Activated T-cell treated with anti-CD3 and anti-CD28 coated beads, Interleukin-2, amount 50 U/mL, for 72 hours (primary cell): ENCODE results near the gene C17orf100. TPM values are rescaled to one million over a fixed set of nuclear protein-coding genes. Genes with fewer than 3 reads are reported as not detected.

Experiments used
- ATAC-seq, 2 donors: fragments of 150-1000 bp; cut with Tn5 transposase; replicated peaks in 1 of 2; 2 replicates each; pipeline ENCODE4 v1.10.0; 2021; ENCODE audit warnings: moderate library complexity in 2 of 2, mild to moderate bottlenecking in 1 of 2
- DNase-seq, 2 donors: peaks; one replicate each; pipeline ENCODE4 v3.0.0; 2021 to 2022; ENCODE audit warnings: mixed read lengths in 1 of 2
- H3K27ac Mint-ChIP-seq: one replicate; pipeline ENCODE4 v1.8.0; 2022; ENCODE audit warnings: mild to moderate bottlenecking, moderate library complexity, mixed read lengths
- H3K27me3 Mint-ChIP-seq: one replicate; pipeline ENCODE4 v1.8.0; 2022; ENCODE audit warnings: low read depth, mixed read lengths
- H3K36me3 Mint-ChIP-seq, 2 donors: one replicate each; pipeline ENCODE4 v1.8.0; 2022; ENCODE audit warnings: mixed read lengths in 2 of 2, mild to moderate bottlenecking in 1 of 2; ENCODE audit not compliant: insufficient read depth in 2 of 2
- H3K4me1 Mint-ChIP-seq: one replicate; pipeline ENCODE4 v1.8.0; 2022; ENCODE audit warnings: low read depth, mixed read lengths
- H3K4me3 Mint-ChIP-seq, 2 donors: one replicate each; pipeline ENCODE4 v1.8.0; 2022; ENCODE audit warnings: mild to moderate bottlenecking in 2 of 2, mixed read lengths in 2 of 2, moderate library complexity in 2 of 2
- H3K9me3 Mint-ChIP-seq, 2 donors: one replicate each; pipeline ENCODE4 v1.8.0; 2022; ENCODE audit warnings: mixed read lengths in 2 of 2
- total RNA-seq, 2 donors: library from RNA; stranded (reverse); gene quantifications; one replicate each; pipeline ENCODE4 v1.2.3, GENCODE V29; 2022

C17orf100 gene
- total RNA-seq, 2 donors from 2014 or later, result 1.8 to 2.9 TPM

GRCh38 chr17:6667516-6667915, 16.0 kb downstream of the C17orf100 start:
- no peak for ATAC-seq
- peaks cover 0 to 2% of the 10 kb centered on the region in 2 donors for H3K36me3 Mint-ChIP-seq
- H3K27me3 Mint-ChIP-seq, result no peaks in the 10 kb centered on the region
- H3K27ac Mint-ChIP-seq, result no peak overlapping the region
- H3K9me3 Mint-ChIP-seq, result no peaks in the 10 kb centered on the region
- H3K4me1 Mint-ChIP-seq, result peaks cover 20% of the 10 kb centered on the region
- H3K4me3 Mint-ChIP-seq, result no peak overlapping the region
- no peak for DNase-seq

- Mint-ChIP-seq H3K9me3 (no peaks in the 10 kb centered on the region), H3K4me1 (peaks cover 20% of the 10 kb centered on the region), H3K27me3 (no peaks in the 10 kb centered on the region), H3K27ac (no peak overlapping the region), H3K36me3 (no peaks in the 10 kb centered on the region), H3K4me3 (no peak overlapping the region)
- no peak for ATAC-seq
- no peak for DNase-seq
Observed at GRCh38 chr17:6668219-6668618, 16.7 kb downstream of the C17orf100 start.

- Mint-ChIP-seq H3K27ac (no peak overlapping the region), H3K27me3 (no peaks in the 10 kb centered on the region), H3K4me3 (no peak overlapping the region), H3K36me3 (no peaks in the 10 kb centered on the region), H3K9me3 (no peaks in the 10 kb centered on the region), H3K4me1 (peaks cover 20% of the 10 kb centered on the region)
- ATAC-seq (no peak), DNase-seq (no peak)
Observed at GRCh38 chr17:6668727-6669425, 17.3 kb downstream of the C17orf100 start.

- ATAC-seq (peak in 1 of 2 donors; percentile 58), DNase-seq (no peak)
- Mint-ChIP-seq H3K27me3 (no peaks in the 10 kb centered on the region), H3K4me1 (peaks cover 20% of the 10 kb centered on the region), H3K36me3 (no peaks in the 10 kb centered on the region), H3K4me3 (no peak overlapping the region), H3K27ac (no peak overlapping the region), H3K9me3 (no peaks in the 10 kb centered on the region)
Observed at GRCh38 chr17:6669479-6670212, 18.1 kb downstream of the C17orf100 start.

- H3K4me3 Mint-ChIP-seq, result no peak overlapping the region
- no peak overlapping the region for H3K27ac Mint-ChIP-seq
- H3K36me3 Mint-ChIP-seq, result no peaks in the 10 kb centered on the region
- ATAC-seq (no peak), DNase-seq (no peak)
- peaks cover 20% of the 10 kb centered on the region for H3K4me1 Mint-ChIP-seq
- H3K27me3 Mint-ChIP-seq, result no peaks in the 10 kb centered on the region
- H3K9me3 Mint-ChIP-seq, result no peaks in the 10 kb centered on the region
Observed at GRCh38 chr17:6670571-6670970, 19.0 kb downstream of the C17orf100 start.

GRCh38 chr17:6670999-6671398, 19.4 kb downstream of the C17orf100 start:
- Mint-ChIP-seq H3K4me1 (peaks cover 20% of the 10 kb centered on the region), H3K27me3 (no peaks in the 10 kb centered on the region), H3K36me3 (no peaks in the 10 kb centered on the region), H3K4me3 (no peak overlapping the region), H3K27ac (no peak overlapping the region), H3K9me3 (no peaks in the 10 kb centered on the region)
- no peak for ATAC-seq
- DNase-seq, result no peak

GRCh38 chr17:6671431-6671830, 19.9 kb downstream of the C17orf100 start:
- Mint-ChIP-seq H3K4me1 (peaks cover 20% of the 10 kb centered on the region), H3K36me3 (no peaks in the 10 kb centered on the region), H3K27me3 (no peaks in the 10 kb centered on the region), H3K4me3 (no peak overlapping the region), H3K27ac (no peak overlapping the region), H3K9me3 (no peaks in the 10 kb centered on the region)
- no peak for DNase-seq
- ATAC-seq, result no peak

GRCh38 chr17:6674586-6674985, 23.0 kb downstream of the C17orf100 start:
- no peak for ATAC-seq
- H3K27ac Mint-ChIP-seq, result no peak overlapping the region
- DNase-seq, result no peak
- no peaks in the 10 kb centered on the region for H3K36me3 Mint-ChIP-seq
- peaks cover 3% of the 10 kb centered on the region for H3K4me1 Mint-ChIP-seq
- peaks cover 15% of the 10 kb centered on the region for H3K27me3 Mint-ChIP-seq
- H3K4me3 Mint-ChIP-seq, result no peak overlapping the region
- H3K9me3 Mint-ChIP-seq, result no peaks in the 10 kb centered on the region

- DNase-seq (no peak), ATAC-seq (no peak)
- Mint-ChIP-seq H3K9me3 (no peaks in the 10 kb centered on the region), H3K36me3 (no peaks in the 10 kb centered on the region), H3K27ac (no peak overlapping the region), H3K4me1 (no peaks in the 10 kb centered on the region), H3K4me3 (no peak overlapping the region), H3K27me3 (peaks cover 20% of the 10 kb centered on the region)
Observed at GRCh38 chr17:6675201-6675825, 23.8 kb downstream of the C17orf100 start.

- H3K36me3 Mint-ChIP-seq, result no peaks in the 10 kb centered on the region
- H3K27me3 Mint-ChIP-seq, result peaks cover 24% of the 10 kb centered on the region
- ATAC-seq (no peak), DNase-seq (no peak)
- no peaks in the 10 kb centered on the region for H3K4me1 Mint-ChIP-seq
- no peak overlapping the region for H3K27ac Mint-ChIP-seq
- no peaks in the 10 kb centered on the region for H3K9me3 Mint-ChIP-seq
- no peak overlapping the region for H3K4me3 Mint-ChIP-seq
Observed at GRCh38 chr17:6676802-6677157, 25.2 kb downstream of the C17orf100 start.

GRCh38 chr17:6677158-6677831, 25.7 kb downstream of the C17orf100 start:
- no peak overlapping the region for H3K27ac Mint-ChIP-seq
- H3K27me3 Mint-ChIP-seq, result peaks cover 29% of the 10 kb centered on the region
- no peaks in the 10 kb centered on the region for H3K4me1 Mint-ChIP-seq
- H3K36me3 Mint-ChIP-seq, result no peaks in the 10 kb centered on the region
- no peaks in the 10 kb centered on the region for H3K9me3 Mint-ChIP-seq
- no peak overlapping the region for H3K4me3 Mint-ChIP-seq
- ATAC-seq (peak; percentile 31 to 39), DNase-seq (peak; percentile 11 to 19)

GRCh38 chr17:6677946-6678345, 26.4 kb downstream of the C17orf100 start:
- Mint-ChIP-seq H3K27ac (no peak overlapping the region), H3K4me1 (no peaks in the 10 kb centered on the region), H3K36me3 (no peaks in the 10 kb centered on the region), H3K9me3 (no peaks in the 10 kb centered on the region), H3K4me3 (no peak overlapping the region), H3K27me3 (peaks cover 29% of the 10 kb centered on the region)
- no peak for DNase-seq
- no peak for ATAC-seq

- DNase-seq (no peak), ATAC-seq (no peak)
- Mint-ChIP-seq H3K27me3 (peaks cover 29% of the 10 kb centered on the region), H3K27ac (no peak overlapping the region), H3K9me3 (no peaks in the 10 kb centered on the region), H3K4me1 (no peaks in the 10 kb centered on the region), H3K36me3 (no peaks in the 10 kb centered on the region), H3K4me3 (no peak overlapping the region)
Observed at GRCh38 chr17:6679241-6679640, 27.7 kb downstream of the C17orf100 start.
